ENCODE results near the gene PLEKHM3. TPM values are rescaled to one million over a fixed set of nuclear protein-coding genes. Genes with fewer than 3 reads are reported as not detected.

The PLEKHM3 gene
- total and polyA plus RNA-seq, 2 of the 13 experiments (the other 11 are each of a cell fraction or from before 2014, with no cell fraction given) = 4.5 to 4.7 TPM

GRCh38 chr2:207805566-207806226, 219.6 kb downstream of the PLEKHM3 start (continued):
- TF ChIP-seq SAP130 (CRISPR knock-in tag; IDR thresholded peaks at IDR 0.05; ENCODE audit: low read depth) (0 out of 2 replicates have a peak, but pooled peaks have one; percentile 17), NFAT5 (CRISPR knock-in tag; IDR thresholded peaks at IDR 0.05) (no peak), FOXJ3 (CRISPR knock-in tag; IDR thresholded peaks at IDR 0.05; ENCODE audit: borderline replicate concordance) (0 out of 2 replicates have a peak, but pooled peaks have one; percentile 23)

GRCh38 chr2:207802650-207803049, 222.7 kb downstream of the PLEKHM3 start:
- H3K4me2 ChIP-seq (ENCODE audit: low read depth, low read length) = 0 out of 2 replicates have a peak overlapping the region, but pooled peaks have one; percentile 16
- FAIRE-seq (no peak), DNase-seq (ENCODE audit: low spot score) (peak; percentile 53), ATAC-seq (no peak)
- intact Hi-C loops (cut with micrococcal nuclease; ENCODE audit: unreplicated experiment) = no loop called here
- in situ Hi-C loops (cut with HindIII; ENCODE audit: extremely low pct_ligation_motif_present, low pct_unique_long_range_greater_than_20kb) = no loop called here
- ChIA-PET CTCF (ENCODE audit: low intra/inter-chr PET ratio, low total read pairs) (no interaction called here), POLR2A (interaction anchor here (0.7 to 0.9 kb wide), 3 partner anchors 9 to 133 kb away, joined by 3 read pairs; no protein-coding TSS in a partner anchor)
- no peaks in the 10 kb centered on the region for H3K79me2 ChIP-seq (ENCODE audit: insufficient read depth, low read length)
- no peak overlapping the region for H3K9ac ChIP-seq (ENCODE audit: insufficient read depth, low read depth, low read length)
- no peak overlapping the region for H3K4me3 ChIP-seq (replicated peaks in 1 of 3; ENCODE audit: insufficient read depth in 1 of 3, low read depth in 2 of 3, low read length in 3 of 3)
- BruUV-seq (replicated peaks) = no TSS peak
- no peaks in the 10 kb centered on the region for H3K27me3 ChIP-seq (ENCODE audit: control insufficient read depth in 1 of 2, insufficient read depth in 2 of 2, low read length in 2 of 2)
- peaks cover 80% of the 10 kb centered on the region for H3K4me1 ChIP-seq (ENCODE audit: insufficient read depth, low read length)
- no peak overlapping the region for H2AFZ ChIP-seq (ENCODE audit: low read length)
- WGBS (ENCODE audit: low lambda C conversion rate) = 20% methylated on average over 6 of the region's 6 CpGs
- H3K9me3 ChIP-seq (ENCODE audit: low read length) = no peaks in the 10 kb centered on the region
- no peak overlapping the region for H3K27ac ChIP-seq (ENCODE audit: extremely low read length, insufficient read depth, low read length)
- no peaks in the 10 kb centered on the region for H3K36me3 ChIP-seq (replicated peaks in 1 of 2; ENCODE audit: control insufficient read depth in 1 of 2, insufficient read depth in 2 of 2, low read length in 2 of 2)
- no peaks in the 10 kb centered on the region for H4K20me1 ChIP-seq (ENCODE audit: insufficient read depth, low read length)
- no peak for TF ChIP-seq ZSCAN20 (CRISPR knock-in tag; IDR thresholded peaks at IDR 0.05; ENCODE audit: borderline replicate concordance)
- 0 out of 2 replicates have a peak, but pooled peaks have one; percentile 18 for TF ChIP-seq ARID5B (CRISPR knock-in tag; IDR thresholded peaks at IDR 0.05)
- TF ChIP-seq ATF4 (CRISPR knock-in tag; IDR thresholded peaks at IDR 0.05) = peak in 1 of 2 experiments; percentile 25; a peak in 1 of 4 replicates
- TF ChIP-seq HNRNPK (IDR thresholded peaks at IDR 0.05; ENCODE audit: low read depth, low read length, poor library complexity, severe bottlenecking) = peak; percentile 68
- 0 out of 2 replicates have a peak, but pooled peaks have one; percentile 35 for TF ChIP-seq RXRB (CRISPR knock-in tag; IDR thresholded peaks at IDR 0.05; ENCODE audit: borderline replicate concordance)
- peak; percentile 69; the same call in 1 of the 2 replicates for TF ChIP-seq ZBTB21 (CRISPR knock-in tag; IDR thresholded peaks at IDR 0.05)
- no peak for TF ChIP-seq SRSF4 (IDR thresholded peaks at IDR 0.05; ENCODE audit: low read depth, low read length, poor library complexity, severe bottlenecking)
- TF ChIP-seq HNRNPUL1 (IDR thresholded peaks at IDR 0.05; ENCODE audit: low read depth, low read length) = no peak

Data from HepG2 (cell line).